NCI-H748 (cell line): ENCODE results near the gene TP53I3.
"Not testable (repeated sequence)": the region's sequence is repeated elsewhere in the genome, so short reads cannot be mapped to it uniquely, and the experiment has no call there.

ENCODE experiments used
- DNase-seq: peaks from one replicate; lab custom pipeline; 2025; ENCODE audit not compliant: unreplicated experiment; lab: John Stamatoyannopoulos, UW

The TP53I3 gene

GRCh38 chr2:24055750-24056149 lies 28.9 kb downstream of the TP53I3 start:
- DNase-seq = no peak

- DNase-seq = no peak
These were observed 30.1 kb downstream of the TP53I3 start for GRCh38 chr2:24054366-24055010.

DNA sequence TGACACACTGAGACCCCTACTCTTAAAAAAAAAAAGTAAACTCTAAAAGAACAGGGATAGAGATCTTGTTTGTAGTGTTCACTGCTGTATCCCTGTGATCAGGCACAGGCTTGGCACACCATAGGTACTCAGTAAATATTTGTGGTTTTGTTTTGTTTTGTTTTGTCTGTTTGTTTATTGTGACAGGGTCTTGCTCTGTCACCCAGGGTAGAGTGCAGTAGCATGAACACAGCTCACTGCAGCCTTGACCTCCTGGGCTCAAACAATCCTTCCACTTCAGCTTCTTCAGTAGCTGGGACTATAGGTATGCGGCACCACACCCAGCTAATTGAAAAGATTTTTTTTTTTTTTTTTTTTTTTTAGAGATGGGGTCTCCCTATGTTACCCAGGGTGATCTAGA lies 31.7 kb downstream of the TP53I3 start:
- DNase-seq = no peak

GRCh38 chr2:24051833-24052232 lies 32.8 kb downstream of the TP53I3 start:
- DNase-seq = no peak

GRCh38 chr2:24050041-24050979 lies 34.3 kb downstream of the TP53I3 start:
- DNase-seq = peak; percentile 57

GRCh38 chr2:24049485-24050021 lies 35.1 kb downstream of the TP53I3 start, which contains the start of gene FKBP1B:
Gene FKBP1B (plus strand): TSS chr2:24049741. CDS start chr2:24049850, 109 bp downstream.
- peak; percentile 93 for DNase-seq

DNA sequence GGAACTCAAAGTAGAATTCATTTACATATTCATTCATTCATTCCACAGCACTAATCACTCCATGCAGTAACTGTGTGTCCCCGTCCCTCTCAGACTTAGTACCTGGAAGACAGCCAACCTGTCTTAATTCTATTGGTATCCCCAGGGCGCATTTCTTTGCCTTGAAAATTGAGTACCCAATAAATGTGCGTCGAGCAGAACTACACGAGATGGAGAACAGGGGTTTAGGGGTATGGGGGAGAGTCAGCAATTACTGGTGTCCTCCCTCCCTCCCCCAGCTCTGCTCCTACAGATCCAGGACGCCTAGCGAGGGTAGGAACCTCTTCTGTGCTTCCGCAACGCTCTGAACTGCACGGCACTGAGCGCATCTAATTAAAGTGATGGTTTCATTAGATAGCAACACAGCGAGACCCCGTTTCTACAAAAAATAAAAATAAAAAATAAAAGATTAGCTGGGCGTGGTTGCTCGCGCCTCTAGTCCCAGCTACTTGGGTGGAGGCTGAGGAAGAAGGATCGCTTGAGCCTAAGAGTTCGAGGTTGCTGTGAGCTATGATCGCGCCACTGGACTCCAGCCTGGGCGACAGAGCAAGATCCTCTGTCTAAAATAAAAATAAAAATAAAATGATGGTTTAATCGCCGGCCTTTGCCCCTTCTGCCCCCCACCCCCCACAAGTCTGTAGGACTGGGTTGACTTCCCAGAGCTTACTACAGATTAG lies 35.7 kb downstream of the TP53I3 start:
- DNase-seq = peak; percentile 75

DNA sequence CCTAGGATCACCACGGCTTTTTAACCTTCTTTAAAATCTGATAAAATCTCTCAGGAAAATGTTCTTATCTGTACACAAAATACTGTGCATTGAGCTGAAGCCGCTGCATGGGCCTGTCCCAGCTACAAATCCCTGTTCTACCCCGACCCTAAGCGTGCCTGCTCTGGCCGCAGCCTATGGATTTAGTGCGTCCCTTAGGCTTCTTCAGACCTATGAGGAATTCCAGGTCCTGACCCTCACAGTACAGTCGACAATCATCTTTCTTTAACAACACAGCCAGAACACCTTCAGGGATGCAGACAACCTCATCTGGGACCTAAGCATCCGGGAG lies 37.0 kb downstream of the TP53I3 start:
- DNase-seq = no peak

DNA sequence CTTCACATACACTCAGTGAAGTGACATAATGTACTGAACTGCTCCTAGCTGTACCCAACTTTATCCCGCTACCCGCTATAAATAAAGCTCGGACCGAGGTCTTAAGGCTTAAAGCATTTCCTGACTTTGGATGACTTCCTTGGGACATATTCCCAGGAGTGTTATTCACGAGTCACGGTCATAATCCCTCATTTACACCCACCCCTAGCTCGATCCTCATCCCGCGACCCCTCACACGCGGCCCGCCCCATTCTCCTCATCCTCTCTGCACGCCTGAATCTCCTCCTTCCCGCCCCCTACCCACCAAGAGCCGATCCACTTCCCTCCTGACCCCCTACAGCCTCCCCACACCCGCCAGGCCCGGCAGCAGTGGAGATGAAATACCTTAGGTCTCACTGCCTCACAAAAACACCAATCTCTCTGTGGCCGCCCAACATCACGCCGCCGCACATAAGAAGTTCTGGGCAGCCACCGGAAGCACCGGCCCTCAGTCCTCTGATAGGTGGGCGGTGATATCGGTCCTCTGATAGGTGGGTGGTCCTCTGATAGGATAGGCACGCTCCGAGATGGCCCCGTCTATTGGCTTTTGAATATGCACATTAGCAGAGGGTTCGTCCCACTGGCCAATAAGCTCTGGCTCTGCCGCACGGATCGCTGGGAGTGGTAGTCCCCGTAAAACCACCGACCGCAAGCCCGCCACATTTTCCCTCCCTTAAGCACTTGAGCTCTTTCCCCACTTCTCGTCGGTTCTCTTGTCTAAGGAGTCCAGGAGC lies 37.5 kb downstream of the TP53I3 start, which contains the start of gene WDCP:
Gene WDCP, minus strand, starts transcription at position 462 of the 773 bp plus-strand sequence. CDS start 7,897 bp downstream, outside the sequence.
- DNase-seq = peak; percentile 99

DNA sequence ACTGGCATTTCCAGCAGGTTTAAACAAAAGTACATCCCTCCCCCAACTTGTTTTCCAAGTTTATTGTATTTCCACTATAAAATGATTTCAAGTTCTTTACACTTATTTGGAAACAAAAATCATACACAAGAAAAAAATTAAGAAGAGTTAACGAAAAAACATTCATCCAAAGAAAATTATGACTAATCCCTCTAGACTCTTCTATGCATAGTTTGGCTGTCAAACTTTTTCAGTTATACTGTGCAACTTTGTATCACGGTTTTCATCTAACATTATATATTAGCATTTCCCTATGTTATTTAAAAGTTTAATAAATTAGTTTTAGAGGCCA lies 38.1 kb downstream of the TP53I3 start:
- DNase-seq = no peak

GRCh38 chr2:24045511-24046508 lies 38.8 kb downstream of the TP53I3 start:
- DNase-seq = no peak

DNA sequence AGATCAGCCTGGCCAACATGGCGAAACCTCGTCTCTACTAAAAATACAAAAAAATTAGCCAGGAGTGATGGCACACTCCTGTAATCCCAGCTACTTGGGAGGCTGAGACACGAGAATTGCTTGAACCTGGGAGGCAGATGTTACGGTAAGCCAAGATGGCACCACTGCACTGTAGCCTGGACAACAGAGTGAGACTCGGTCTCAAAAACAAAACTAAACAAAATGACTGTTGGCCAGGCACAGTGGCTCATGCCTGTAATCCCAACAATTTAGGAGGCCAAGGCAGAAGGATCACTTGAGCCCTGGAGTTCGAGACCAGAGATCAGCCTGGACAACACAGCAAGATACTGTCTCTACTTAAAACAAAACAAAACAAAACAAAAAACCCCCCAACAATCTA lies 41.5 kb downstream of the TP53I3 start:
- DNase-seq = not testable (repeated sequence)

- DNase-seq = no peak
These were observed 44.1 kb downstream of the TP53I3 start for GRCh38 chr2:24040511-24040910.

DNA sequence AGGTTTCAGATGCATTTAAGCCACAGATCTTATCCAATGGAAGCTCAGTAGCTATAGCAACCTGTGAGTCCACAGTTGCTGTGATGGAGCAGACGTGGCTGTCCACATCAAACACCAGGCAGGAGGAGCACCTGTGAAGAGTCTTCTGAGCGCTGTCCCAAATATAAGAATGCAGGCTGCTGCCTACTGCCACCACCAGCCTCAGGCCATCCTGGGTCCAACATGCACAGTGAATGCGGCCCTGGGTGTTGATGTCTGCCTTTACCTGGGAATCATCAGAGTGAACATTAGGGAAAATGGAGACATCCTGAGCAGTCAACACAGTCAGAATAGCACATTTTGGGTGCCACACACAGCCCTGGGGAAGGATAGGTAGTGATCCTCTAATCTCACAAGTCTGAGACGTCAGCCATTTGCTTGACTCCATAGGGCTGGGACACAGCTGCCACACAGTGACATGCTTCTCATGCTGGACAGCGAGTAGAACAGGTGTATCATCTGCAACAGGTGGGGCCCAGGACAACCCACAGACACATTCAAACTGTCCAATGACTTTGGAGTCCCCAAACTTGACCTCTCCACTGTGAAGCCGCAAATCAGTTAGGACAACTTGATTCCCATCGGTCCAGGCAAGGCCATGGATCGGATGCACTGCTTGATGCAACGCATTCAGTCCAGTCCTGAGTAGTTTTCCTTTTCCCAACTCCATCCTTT lies 45.7 kb downstream of the TP53I3 start:
- DNase-seq = no peak
